Chondrocyte (in vitro differentiated cells): ENCODE results near the gene CBX4. TPM values are rescaled to one million over a fixed set of nuclear protein-coding genes. Genes with fewer than 3 reads are reported as not detected.

ENCODE experiments used
- DNase-seq: peaks from one replicate; pipeline ENCODE4 v3.0.0; 2021; ENCODE audit warnings: mixed read lengths, low spot score
- H3K27ac Mint-ChIP-seq: one replicate; pipeline ENCODE4 v1.8.0; 2021; ENCODE audit warnings: mild to moderate bottlenecking, moderate library complexity, mixed read lengths; ENCODE audit not compliant: unreplicated experiment
- H3K27me3 Mint-ChIP-seq: 2 replicates; pipeline ENCODE4 v1.8.0; 2021; ENCODE audit warnings: low read depth, mixed read lengths
- H3K36me3 Mint-ChIP-seq: 2 replicates; pipeline ENCODE4 v1.8.0; 2021; ENCODE audit warnings: low read depth, mixed read lengths
- H3K4me1 Mint-ChIP-seq: 2 replicates; pipeline ENCODE4 v1.8.0; 2021; ENCODE audit warnings: low read depth, mild to moderate bottlenecking, mixed read lengths
- H3K4me3 Mint-ChIP-seq: one replicate; pipeline ENCODE4 v1.8.0; 2021; ENCODE audit warnings: mild to moderate bottlenecking, moderate library complexity, mixed read lengths; ENCODE audit not compliant: unreplicated experiment
- H3K9me3 Mint-ChIP-seq: 2 replicates; pipeline ENCODE4 v1.8.0; 2021; ENCODE audit warnings: low read depth, mixed read lengths
- total RNA-seq: library from RNA; stranded (reverse); gene quantifications from 3 replicates; pipeline ENCODE4 v1.2.1, GENCODE V29; 2021
- TF ChIP-seq, protein P1 (sequence below): fragments of 200-600 bp; sonication (generic); IDR thresholded peaks from 2 replicates; pipeline ENCODE4 v1.5.0; 2021; ENCODE audit warnings: antibody characterized with exemption, mild to moderate bottlenecking, moderate library complexity

The CBX4 gene
- total RNA-seq, 1 donor from 2014 or later: 26.8 TPM

GRCh38 chr17:79806863-79807720, 32.1 kb downstream of the CBX4 start:
- no peak for DNase-seq
- H3K27me3 Mint-ChIP-seq: peaks cover 60% of the 10 kb centered on the region
- no peak overlapping the region for H3K27ac Mint-ChIP-seq
- no peak overlapping the region for H3K4me3 Mint-ChIP-seq
- TF ChIP-seq, protein P1, sequence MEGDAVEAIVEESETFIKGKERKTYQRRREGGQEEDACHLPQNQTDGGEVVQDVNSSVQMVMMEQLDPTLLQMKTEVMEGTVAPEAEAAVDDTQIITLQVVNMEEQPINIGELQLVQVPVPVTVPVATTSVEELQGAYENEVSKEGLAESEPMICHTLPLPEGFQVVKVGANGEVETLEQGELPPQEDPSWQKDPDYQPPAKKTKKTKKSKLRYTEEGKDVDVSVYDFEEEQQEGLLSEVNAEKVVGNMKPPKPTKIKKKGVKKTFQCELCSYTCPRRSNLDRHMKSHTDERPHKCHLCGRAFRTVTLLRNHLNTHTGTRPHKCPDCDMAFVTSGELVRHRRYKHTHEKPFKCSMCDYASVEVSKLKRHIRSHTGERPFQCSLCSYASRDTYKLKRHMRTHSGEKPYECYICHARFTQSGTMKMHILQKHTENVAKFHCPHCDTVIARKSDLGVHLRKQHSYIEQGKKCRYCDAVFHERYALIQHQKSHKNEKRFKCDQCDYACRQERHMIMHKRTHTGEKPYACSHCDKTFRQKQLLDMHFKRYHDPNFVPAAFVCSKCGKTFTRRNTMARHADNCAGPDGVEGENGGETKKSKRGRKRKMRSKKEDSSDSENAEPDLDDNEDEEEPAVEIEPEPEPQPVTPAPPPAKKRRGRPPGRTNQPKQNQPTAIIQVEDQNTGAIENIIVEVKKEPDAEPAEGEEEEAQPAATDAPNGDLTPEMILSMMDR: no peak
- peaks cover 18% of the 10 kb centered on the region for H3K4me1 Mint-ChIP-seq
- H3K9me3 Mint-ChIP-seq: no peaks in the 10 kb centered on the region
- no peaks in the 10 kb centered on the region for H3K36me3 Mint-ChIP-seq

- no peak overlapping the region for H3K4me3 Mint-ChIP-seq
- H3K27ac Mint-ChIP-seq: no peak overlapping the region
- no peak for DNase-seq
- peaks cover 14% of the 10 kb centered on the region for H3K4me1 Mint-ChIP-seq
- H3K27me3 Mint-ChIP-seq: peaks cover 60% of the 10 kb centered on the region
- H3K9me3 Mint-ChIP-seq: no peaks in the 10 kb centered on the region
- H3K36me3 Mint-ChIP-seq: no peaks in the 10 kb centered on the region
- TF ChIP-seq, protein P1: no peak
Measured at GRCh38 chr17:79806446-79806760, 32.8 kb downstream of the CBX4 start.

GRCh38 chr17:79804856-79805696, 34.2 kb downstream of the CBX4 start:
- H3K27ac Mint-ChIP-seq: no peak overlapping the region
- H3K36me3 Mint-ChIP-seq: peaks cover 1% of the 10 kb centered on the region
- no peak overlapping the region for H3K4me3 Mint-ChIP-seq
- peaks cover 15% of the 10 kb centered on the region for H3K4me1 Mint-ChIP-seq
- peaks cover 65% of the 10 kb centered on the region for H3K27me3 Mint-ChIP-seq
- no peak for DNase-seq
- TF ChIP-seq, protein P1: no peak
- no peaks in the 10 kb centered on the region for H3K9me3 Mint-ChIP-seq

DNA sequence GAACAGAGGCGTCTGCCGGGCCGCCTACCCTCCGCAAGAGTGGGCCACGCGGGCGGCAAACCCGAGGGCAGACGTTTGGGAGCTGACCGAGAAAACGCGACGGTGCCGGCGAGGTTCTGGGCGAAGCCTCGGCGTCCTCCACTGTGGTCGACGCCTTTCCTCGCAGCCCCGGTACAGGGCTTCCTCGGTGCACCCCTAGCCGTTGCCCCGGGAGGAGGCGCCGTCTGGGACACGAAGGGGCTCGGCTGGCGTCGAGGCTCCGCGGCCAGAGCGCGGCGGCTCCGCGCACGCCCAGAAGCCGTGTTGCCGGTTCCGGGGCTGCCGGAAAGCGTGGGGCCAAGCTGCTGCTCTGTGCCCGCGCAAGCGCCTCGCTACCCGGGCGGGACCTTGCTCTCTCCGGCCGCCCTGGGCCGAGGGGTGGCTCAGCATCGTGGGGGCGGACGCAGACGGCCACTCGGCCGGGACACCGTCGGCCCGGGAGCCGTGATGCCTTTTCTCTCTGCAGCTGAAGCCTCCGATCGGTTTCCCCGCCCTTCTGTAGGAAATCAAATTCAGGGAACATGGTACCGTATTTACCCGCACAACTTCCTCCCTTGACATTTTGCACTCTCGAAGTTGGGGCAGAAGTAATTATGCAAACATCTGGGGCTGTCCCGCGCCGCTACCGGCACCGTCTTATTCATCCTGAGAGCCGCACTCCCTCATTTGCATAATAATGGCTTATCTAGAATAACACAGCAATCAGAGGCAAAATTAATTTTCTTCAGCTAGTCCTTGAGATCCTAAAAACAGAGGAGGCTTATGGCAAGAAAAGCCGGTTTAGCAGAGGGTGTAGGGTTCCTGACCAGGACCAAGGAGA, 35.0 kb downstream of the CBX4 start:
- peaks cover 21% of the 10 kb centered on the region for H3K4me1 Mint-ChIP-seq
- DNase-seq: no peak
- no peak overlapping the region for H3K27ac Mint-ChIP-seq
- no peaks in the 10 kb centered on the region for H3K9me3 Mint-ChIP-seq
- peaks cover 71% of the 10 kb centered on the region for H3K27me3 Mint-ChIP-seq
- H3K36me3 Mint-ChIP-seq: peaks cover 1% of the 10 kb centered on the region
- H3K4me3 Mint-ChIP-seq: peak overlapping the region; percentile 47
- TF ChIP-seq, protein P1: no peak
